Retina (tissue), 1 donor: ENCODE results near the gene MRPL54.
A peak's percentile ranks its signal among the peaks of the same experiment; 100 is the strongest.

ENCODE experiments used
- DNase-seq: peaks from one replicate; pipeline ENCODE4 v3.0.0-alpha.2; 2016

MRPL54 gene

DNA sequence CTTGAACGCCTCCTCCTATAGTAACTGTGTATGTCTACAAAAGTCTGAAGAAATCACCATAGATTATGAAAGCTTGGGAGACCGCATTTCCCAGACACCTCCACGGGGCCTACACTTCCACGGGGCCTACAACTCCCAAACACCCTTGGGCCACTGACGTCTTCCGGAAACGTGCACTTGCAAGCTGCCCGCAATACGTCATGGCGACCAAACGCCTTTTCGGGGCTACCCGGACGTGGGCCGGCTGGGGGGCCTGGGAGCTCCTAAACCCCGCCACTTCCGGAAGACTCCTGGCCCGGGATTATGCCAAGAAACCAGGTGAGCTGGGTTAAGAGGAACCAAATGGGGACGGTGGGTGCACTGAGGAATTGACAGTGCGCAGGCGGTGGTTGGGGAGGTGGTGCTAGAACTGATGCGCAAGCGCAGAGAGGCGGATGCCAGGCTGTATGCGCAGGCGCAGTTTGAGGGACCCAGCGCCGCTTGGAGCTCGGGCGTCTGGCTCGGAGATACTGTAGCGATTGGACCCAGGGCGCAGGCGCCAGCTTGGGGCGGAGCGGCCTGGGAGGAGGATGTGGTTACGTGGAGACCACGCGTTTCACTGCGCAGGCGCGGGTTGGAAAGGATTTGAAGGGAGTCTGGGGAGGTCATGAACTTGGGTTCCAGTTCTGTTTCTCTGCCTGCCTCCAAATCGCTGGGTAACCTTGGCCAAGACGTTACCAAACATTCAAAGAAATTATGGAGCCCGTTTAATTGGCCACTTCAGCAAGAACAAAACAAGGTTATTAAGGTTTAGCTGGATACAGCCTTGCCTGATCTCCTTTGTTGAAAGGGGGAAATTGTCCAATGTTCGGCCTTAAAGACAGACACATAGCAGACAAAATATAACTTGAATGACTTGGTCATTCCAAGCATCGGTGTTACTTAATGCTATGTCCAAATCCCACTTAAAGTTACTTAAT, at the start of gene MRPL54:
Gene MRPL54 (plus strand): TSS at position 182 of the 959 bp plus-strand sequence. CDS start 19 bp downstream, at position 201.
- peak; percentile 100 for DNase-seq

DNA sequence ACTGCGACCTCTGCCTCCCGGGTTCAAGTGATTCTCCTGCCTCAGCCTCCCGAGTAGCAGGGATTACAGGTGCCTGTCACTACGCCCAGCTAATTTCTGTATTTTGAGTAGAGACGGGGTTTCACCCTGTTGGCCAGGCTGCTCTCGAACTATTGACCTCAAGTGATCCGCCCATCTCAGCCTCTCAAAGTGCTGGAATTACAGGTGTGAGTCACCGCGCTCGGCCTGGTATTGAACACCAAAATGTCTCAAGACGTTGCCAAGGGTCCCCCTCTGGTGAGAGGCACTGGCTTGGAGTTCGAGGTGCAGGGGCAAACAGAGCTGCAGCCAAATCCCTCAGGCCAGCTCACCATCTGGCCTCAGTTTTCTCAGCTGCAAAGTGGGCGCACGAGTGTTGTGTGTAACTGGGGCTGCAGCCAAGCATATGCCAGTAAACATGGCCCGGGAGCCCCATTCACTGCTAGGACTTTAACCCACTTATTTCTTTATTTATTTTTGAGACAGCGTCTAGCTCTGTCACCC, 46.3 kb upstream of the MRPL54 start:
- no peak for DNase-seq

DNA sequence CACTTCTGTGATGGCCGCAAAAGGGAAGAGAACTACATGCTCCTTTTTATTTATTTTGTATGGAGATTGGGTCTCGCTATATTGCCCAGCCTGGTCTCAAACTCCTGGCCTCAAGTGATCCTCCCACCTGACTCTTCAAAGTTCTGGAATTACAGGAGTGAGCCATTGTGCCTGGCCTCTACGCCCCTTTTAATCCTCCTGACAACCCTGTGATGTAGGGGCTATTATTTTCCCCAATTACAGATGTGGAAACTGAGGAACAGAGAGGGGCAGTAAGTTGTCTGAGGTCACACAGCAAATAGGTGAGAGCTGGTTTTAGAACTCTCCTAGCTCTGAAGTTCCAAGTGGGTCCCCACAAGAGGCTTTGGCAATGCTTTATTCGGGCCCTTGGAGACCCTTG, 42.6 kb upstream of the MRPL54 start:
- DNase-seq, result no peak

DNA sequence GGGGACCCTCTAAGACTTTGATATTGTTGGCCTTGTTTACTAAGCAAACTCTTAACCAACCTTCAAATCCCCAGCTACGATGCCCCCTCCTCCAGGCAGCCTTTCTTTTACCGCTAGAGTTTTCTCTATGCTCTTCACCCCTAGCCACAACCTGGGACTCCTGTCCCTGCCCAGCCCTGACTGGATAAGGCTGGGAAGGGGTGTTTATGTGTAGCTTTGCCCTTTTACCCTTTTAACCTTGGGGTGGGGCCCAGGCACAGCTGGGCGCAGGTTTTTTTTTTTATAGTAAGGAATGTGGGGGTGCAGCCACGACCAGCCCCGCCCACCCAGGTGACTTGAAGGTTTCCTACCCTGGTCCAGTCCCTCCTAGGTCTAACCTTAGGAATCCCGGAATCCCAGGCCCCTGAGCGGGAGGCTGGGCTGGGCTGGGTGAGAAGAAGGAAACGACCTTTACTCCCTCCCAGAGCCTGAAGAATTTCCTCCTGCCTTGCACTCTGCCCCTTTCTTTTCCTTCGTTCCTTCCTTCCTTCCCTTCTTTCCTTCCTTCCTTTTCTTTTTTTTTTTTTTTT, 42.0 kb upstream of the MRPL54 start:
- no peak for DNase-seq

DNA sequence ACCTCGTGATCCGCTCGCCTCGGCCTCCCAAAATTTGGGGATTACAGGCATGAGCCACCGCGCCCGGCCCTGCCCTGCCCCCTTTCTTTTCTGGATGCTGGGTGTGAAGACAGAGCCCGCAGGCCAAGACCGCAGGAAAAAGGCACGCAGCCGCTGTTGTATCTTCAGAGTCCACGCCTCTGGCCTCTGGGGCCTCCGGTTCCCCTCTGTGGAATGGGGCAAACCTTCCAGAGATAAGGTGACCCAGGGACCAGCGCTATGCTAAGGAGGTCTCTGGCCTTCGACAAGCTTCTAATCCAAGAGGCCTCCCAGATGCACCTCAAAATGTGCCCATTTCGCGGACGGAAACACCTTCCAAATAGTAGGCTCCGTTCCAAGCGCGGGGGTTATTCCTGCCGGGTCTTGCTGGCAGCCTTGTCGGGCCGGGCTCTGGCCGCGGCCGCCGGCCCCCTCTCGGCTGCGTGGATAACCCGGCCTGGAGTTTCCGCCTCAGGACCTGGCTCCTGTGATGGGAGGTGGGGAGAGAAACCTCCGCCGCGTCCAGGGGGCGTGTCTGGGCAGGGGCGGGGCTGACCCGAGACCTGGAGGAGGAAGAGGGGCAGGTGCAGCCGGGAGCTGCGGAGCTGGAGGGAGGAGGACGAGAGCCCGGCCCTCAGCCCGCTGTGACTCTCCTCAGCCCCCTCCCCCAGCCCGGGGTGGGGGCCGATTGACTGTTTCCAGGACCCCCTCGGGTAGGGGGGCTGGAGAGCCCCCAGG, 41.2 kb upstream of the MRPL54 start:
- DNase-seq, result peak; percentile 89

DNA sequence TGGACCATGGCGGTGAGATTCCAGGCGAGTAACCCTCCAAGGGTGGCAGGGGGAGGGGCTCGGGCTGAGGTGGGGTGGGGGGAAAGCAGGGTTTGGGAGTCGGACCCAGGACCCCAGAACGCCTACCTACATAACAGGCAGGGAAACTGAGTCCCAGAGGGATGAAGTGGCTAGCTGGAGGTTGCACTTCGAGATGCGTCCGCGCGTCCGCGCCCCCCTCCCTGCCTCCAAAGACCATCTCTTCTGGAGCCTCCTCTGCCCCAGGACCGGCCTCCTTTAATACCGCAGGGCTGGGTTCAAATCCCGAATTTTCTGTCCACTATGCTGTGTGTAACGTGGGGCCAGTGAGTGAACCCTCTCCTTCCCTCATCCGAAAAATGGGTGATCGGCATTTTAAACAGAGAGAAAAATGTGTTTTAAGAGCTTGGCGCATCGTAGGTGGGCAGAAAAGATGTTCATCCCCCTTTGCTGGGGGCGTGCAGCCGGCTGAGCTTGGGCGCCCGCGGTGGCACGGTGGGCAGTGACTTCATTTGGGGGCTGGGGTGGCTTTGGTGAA, 40.5 kb upstream of the MRPL54 start:
- no peak for DNase-seq

DNA sequence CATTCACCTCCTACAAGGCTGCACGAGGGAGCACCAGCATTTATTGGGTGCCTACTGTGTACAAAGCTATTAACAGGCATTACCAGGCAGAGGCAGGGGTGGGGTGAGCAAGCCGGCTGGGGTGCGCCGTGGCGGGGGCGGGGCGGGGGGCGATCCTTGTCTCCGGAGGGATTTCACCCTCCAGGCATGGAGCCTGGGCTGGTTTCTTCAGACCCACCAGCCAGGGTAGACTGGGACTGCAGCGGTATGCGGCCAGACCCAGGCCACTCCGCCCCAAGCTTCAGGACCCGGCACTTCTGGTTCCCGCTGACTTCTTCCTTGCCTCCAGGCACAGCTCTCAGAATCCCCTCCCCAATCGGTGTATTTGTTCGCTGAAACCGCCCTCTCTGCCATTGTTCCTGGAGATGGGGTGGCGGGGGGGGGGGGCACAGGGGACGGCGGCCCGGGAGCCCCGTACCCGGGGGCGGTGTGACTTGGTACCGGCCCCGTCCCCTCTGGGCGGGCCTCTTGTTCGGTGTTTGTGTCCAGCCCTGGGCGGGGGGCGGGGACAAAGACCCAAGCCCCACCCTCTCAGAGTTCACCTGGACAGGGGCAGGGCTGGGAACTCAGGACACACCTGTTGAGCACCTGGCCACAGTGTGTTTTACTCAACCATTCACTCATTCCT, 39.9 kb upstream of the MRPL54 start:
- DNase-seq, result no peak

DNA sequence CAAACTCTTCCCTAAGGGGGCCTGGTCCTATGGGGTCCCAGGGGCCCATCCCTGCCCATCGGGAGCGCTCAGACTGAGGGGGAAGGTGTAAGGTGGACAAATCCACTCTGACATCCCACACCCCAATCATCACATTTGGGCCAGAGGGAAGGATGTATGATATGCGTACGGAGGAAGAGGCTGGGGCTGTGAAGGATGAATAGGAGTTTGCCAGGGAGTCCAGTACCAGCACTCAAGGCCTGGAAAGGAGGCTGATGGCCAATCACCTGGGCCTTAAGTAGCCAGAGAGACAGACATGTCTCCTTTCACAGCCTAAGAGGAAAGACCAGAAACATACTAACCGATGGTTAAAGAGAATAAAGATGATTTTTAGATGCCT, 39.4 kb upstream of the MRPL54 start:
- no peak for DNase-seq

DNA sequence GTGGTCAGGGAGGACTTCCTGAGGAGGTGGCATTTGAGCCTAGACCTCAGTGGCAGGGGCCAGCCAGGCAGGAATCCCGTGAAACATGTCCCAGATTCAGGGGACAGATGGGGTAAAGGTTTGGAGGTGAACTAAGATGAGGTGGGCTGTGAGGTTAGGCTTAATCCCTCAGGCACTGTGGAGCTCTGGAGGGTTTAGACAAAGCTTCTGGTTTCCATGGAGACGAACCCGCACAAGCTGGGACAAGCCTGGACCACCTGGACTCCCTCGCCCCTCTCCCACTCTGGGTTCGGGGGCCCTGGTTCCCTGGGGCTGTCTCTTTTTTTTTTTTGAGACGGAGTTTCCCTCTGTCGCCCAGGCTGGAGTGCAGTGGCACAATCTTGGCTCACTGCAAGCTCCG, 38.6 kb upstream of the MRPL54 start:
- DNase-seq, result peak; percentile 39

DNA sequence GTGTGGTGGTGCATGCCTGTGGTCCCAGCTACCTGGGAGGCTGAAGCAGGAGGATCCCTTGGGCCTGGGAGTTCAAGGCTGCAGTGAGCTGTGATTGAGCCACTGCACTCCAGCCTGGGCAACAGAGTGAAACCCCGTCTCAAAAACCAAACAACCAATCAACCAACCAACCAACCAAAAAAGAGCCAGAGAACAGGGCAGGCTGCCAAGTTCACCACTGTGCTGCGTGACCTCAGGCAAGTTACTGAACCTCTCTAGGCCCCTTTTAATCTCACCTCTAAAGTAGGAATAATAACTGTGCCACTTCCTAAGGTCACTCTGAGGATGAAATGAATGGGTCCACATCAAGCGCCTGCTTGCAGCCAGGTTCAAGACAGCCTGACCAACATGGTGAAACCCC, 37.4 kb upstream of the MRPL54 start:
- DNase-seq, result no peak

DNA sequence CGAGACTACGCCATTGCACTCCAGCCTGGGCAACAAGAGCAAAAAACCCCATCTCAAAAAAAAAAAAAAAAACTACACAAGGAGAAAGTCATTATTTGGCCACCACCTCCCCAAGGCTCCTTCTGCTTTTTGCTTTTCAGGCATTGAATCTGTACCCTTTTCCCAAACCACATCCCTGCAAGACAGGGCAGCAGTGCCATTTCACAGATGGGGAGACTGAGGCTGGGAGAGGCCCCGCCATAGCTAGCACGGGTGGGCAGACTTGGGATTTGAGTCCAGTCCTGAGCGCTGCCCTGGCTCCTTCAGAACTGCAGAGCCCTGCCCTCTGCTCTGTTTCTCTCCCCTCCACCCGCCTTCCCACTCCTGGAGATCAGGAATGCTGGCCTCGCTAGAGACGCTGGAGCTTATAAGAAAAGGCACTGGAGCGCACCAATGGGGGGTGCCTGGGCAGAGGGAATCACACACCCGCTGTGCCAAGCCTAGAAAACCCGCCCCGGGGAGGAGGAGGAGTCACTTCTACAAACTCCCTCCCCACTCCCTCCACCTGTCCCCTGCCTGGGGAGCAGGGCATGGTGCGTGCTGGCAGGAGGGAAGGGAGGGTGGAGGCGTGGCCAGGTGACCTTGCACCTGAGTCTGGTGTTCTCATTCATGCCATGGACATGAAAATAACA, 36.7 kb upstream of the MRPL54 start:
- peak; percentile 36 for DNase-seq

DNA sequence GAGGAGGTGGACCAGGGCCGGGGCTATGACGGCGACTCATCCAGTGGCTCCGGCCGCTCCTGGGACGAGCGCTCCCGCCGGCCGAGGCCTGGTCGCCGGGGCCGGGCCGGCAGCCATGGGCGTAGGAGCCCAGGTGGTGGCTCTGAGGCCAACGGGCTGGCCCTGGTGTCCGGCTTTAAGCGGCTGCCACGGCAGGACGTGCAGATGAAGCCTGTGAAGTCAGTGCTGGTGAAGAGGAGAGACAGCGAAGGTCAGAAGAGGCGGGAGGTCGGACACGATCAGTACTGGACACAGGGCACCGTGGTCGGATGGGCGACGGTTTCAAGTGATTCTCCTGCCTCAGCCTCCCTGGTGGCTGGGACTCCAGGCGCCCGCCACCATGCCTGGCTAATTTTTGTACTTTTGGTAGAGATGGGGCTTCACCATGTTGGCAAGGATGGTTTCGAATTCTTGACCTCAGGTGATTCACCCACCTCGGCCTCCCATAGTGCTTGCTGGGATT, 32.0 kb upstream of the MRPL54 start:
- DNase-seq, result no peak

DNA sequence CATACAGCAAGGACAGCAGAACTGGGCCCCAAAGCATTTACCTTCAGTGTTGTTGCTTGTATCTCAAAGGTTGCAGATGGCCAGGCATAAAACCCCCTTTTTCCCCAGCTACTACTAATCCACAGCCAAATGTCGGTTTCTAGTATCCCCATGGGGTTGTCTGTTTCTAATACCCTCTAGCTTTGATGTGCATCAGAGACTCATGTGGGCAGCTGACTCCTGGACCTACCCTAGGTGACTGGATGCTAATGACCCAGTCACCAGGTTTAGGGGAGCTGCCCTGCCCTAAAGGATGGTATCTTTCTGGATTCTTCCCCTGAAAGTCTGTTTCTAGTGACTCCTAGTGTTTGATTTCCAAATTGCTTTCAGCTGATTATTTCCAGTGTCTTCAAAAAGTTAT, 30.4 kb upstream of the MRPL54 start:
- no peak for DNase-seq

DNA sequence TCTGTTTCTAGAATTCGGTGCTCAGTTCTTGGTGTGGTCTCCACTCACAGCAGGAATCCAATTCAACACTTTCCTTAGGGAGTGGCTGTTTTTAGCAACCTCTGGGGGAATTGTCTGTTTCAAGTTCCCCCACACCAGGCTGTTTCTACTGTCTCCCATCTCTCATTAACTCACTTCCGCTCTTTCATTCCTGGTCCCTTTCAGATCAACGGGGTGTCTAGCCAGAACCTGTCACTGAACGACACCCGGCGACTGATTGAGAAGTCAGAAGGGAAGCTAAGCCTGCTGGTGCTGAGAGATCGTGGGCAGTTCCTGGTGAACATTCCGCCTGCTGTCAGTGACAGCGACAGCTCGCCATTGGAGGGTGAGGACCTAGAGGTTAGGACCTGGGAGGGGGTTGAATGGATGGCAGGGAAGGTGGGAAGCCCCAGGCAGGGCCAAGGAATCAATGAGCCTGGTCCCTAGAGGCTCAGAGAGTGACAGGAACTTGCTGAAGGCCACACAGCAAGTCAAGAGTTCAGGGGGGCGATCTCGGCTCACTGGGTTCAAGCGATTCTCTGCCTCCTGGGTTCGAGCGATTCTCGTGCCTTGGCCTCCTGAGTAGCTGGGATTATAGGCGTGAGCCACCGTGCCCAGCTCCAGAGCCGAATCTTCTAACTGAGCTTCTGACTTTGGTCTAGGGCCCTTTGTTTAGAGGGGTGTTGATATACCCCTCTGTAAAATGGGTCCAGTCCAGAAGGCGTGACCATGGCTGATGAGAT, 28.8 kb upstream of the MRPL54 start:
- no peak for DNase-seq

DNA sequence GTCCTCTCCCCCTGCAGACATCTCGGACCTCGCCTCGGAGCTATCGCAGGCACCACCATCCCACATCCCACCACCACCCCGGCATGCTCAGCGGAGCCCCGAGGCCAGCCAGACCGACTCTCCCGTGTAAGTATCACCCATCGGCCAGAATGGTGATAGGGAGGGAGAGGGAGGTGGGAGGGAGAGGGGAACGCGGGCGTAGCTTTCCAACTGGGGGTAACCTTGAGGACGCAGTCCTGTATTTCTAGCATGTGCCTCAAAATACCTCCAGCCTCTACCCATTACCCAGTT, 28.2 kb upstream of the MRPL54 start:
- no peak for DNase-seq

DNA sequence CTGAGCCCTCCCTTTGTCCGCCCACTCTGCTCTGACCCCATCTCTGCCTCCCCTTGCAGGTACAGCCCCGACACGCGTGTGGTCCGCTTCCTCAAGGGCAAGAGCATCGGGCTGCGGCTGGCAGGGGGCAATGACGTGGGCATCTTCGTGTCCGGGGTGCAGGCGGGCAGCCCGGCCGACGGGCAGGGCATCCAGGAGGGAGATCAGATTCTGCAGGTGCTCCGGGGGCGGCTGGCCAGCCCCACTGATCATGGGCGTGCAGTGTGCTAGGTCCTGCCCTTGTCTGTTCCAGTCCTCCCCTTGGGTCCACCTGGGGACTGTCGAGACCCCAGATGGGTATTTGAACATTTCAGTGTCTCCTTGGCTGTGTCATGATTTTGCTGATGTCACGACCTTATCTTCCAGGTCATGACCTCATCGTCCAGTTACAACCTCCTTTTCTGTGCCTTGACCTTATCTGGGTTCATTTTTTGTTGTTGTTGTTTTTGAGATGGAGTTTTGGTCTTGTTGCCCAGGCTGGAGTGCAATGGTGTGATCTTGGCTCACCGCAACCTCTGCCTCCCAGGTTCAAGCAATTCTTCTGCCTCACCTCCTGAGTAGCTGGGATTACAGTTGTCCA, 26.3 kb upstream of the MRPL54 start:
- DNase-seq, result no peak

DNA sequence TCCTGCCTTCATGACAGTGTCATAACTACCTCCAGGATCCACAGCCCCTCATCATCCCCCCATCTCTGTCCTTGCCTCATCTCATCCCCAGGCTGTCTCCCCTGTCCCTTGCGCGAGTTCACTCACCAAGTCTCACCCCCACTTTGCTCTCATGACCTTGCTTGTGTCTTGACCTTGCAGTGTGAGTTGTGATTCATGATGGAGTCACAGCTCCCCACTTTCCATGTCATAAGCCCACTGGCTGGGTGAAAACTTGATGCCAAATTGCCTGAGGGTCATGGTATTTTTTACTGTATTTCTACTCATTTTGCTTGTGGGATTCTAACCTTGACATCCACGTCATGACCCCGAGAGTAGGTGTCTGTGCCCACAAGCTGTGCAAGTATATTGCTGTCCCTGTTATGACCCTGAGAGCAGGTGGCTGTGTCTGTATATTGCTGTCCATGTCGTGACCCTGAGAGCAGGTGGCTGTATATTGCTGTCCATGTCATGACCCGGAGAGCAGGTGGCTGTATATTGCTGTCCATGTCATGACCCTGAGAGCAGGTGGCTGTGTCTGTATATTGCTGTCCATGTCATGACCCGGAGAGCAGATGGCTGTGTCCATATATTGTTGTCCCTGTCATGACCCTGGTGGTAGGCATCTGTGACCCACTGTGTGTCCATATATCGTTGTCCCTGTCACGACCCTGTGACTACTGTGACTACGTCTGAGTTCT, 24.8 kb upstream of the MRPL54 start:
- no peak for DNase-seq

DNA sequence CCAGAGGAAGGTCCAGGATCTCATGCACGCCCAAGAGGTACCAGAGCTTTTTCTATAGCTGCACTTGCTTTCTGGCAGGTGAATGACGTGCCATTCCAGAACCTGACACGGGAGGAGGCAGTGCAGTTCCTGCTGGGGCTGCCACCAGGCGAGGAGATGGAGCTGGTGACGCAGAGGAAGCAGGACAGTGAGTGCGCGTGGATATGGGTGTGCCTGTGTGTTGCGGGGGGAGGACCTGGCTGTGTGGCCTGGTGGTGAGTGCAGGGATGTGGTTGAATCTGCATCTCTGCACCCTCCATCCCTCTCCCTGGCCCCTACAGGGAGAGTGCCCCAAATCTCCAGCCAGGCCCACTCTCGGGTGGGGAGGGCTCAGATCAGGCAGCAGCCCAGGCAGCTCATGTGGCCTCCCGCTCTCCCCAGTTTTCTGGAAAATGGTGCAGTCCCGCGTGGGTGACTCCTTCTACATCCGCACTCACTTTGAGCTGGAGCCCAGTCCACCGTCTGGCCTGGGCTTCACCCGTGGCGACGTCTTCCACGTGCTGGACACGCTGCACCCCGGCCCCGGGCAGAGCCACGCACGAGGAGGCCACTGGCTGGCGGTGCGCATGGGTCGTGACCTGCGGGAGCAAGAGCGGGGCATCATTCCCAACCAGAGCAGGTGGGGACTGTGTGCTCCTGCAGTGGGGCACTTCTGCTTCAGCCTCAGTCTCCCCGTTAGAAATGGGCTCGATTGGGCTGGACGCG, 23.8 kb upstream of the MRPL54 start:
- DNase-seq, result no peak

DNA sequence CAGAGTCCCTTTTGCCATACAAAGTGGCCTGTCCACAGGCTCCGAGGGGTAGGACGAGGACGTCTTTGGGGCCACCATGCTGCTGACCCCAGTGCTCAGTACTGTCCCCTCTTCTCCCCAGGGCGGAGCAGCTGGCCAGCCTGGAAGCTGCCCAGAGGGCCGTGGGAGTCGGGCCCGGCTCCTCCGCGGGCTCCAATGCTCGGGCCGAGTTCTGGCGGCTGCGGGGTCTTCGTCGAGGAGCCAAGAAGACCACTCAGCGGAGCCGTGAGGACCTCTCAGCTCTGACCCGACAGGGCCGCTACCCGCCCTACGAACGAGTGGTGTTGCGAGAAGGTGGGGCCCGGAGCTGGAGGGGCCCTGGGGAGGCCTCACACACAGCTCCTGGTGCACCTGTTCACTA, 22.1 kb upstream of the MRPL54 start:
- DNase-seq, result no peak
